ENCODE data around the gene INPP4B.
A peak's percentile ranks its signal among the peaks of the same experiment; 100 is the strongest.
"Not testable (repeated sequence)": the region's sequence is repeated elsewhere in the genome, so short reads cannot be mapped to it uniquely, and the experiment has no call there.

The INPP4B gene

DNA sequence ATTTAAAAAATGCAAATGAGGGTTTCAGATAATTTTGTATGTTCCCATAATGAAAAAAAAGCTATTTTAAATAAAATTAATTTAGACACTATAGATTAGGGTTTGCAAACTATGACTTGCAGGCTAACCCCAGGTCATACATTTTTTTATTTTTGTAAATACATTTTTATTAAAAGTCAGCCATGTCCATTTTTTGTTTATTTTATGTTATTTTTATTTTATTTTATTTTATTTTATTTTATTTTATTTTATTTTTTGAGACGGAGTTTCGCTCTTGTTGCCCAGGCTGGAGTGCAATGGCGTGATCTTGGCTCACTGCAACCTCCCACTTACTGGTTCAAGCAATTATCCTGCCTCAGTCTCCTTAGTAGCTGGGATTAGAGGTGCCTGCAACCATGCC is 749.1 kb downstream of the INPP4B start:
- no peak overlapping the region for H3K27ac Mint-ChIP-seq
- no peaks in the 10 kb centered on the region for H3K9me3 Mint-ChIP-seq
- ATAC-seq (no peak), DNase-seq (no peak)
- no peaks in the 10 kb centered on the region for H3K27me3 Mint-ChIP-seq
- H3K4me1 Mint-ChIP-seq: no peaks in the 10 kb centered on the region
- no peak overlapping the region for H3K4me3 Mint-ChIP-seq

DNA sequence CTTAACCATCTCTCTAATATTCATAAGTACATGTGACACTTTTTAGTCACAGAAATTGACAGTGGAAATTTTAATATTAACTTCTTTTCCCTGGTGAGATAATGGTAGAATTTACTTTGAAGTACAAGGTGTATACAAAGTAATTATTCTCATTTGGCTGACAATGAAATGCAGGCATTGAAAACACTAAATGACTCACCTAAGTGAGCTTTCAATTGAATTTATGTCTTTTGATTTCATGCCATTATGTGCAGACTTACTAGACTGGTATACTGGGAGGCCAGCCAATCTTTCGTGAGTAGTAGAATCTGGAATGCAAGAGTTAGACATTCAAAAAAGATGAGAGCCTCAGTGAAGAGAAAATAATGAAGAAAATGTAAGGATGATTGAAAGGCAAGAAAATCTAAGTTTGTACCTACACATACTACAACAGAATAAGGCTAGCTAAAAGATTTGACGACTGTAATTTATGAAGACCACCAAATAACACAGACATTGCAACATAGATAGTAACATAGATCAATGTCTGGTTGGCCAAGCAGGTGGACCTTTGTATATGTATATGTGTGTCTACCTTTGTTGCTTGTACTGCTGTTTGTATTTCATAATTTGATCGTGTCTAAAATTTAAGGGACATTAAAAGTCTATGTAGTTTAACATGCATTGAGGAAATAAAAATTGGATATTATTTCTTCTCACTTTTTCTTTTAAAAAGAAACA is 750.1 kb downstream of the INPP4B start:
- Mint-ChIP-seq H3K27ac (no peak overlapping the region), H3K4me1 (no peaks in the 10 kb centered on the region), H3K4me3 (no peak overlapping the region), H3K9me3 (no peaks in the 10 kb centered on the region), H3K27me3 (no peaks in the 10 kb centered on the region)
- DNase-seq (no peak), ATAC-seq (no peak)

DNA sequence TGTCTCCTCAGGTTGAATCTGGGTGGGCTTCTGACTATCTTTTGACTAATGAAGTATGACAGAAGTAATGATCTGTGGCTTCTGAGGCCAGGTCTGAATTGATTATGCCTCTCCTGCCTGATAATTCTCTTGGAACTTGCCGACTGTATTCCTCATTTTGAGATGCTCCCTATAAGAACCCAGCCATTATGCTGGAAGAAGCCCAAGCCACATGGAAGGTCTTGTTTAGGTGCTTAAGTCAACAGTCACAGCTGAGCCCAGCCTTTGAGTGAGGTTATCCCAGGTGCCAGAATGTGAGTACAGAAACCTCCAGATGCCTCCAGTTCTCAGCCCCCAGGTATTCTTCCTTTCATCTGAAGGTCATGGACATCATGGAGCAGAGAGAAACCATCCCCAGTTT is 753.2 kb downstream of the INPP4B start:
- H3K27ac Mint-ChIP-seq: no peak overlapping the region
- no peaks in the 10 kb centered on the region for H3K27me3 Mint-ChIP-seq
- no peaks in the 10 kb centered on the region for H3K9me3 Mint-ChIP-seq
- no peak overlapping the region for H3K4me3 Mint-ChIP-seq
- ATAC-seq (no peak), DNase-seq (no peak)
- no peaks in the 10 kb centered on the region for H3K4me1 Mint-ChIP-seq

DNA sequence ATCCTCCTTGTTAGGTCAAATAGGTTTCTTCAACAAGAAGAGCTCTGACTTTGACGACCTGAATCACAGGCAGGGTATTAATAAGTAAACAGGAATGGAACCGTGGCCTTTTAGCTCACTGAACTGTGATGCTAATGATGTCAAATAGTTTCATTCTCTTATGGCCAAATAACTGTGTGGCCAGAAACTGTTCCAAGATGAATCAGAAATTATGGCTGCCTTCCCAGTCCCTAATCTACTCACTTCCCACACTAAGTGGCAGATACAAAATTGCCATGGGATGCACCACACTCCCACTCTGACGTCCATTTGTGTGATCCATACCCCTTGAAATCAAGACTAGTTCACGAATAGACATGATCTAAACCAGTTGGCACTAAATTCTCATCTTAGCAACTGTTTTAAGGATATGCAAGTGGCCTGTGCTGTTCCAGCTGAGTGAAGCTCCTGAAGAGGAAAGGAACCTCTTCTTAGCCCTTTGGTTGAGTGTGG is 754.4 kb downstream of the INPP4B start:
- H3K27me3 Mint-ChIP-seq: no peaks in the 10 kb centered on the region
- H3K4me1 Mint-ChIP-seq: no peaks in the 10 kb centered on the region
- no peak for DNase-seq
- H3K27ac Mint-ChIP-seq: no peak overlapping the region
- H3K4me3 Mint-ChIP-seq: no peak overlapping the region
- no peaks in the 10 kb centered on the region for H3K9me3 Mint-ChIP-seq
- ATAC-seq: no peak

DNA sequence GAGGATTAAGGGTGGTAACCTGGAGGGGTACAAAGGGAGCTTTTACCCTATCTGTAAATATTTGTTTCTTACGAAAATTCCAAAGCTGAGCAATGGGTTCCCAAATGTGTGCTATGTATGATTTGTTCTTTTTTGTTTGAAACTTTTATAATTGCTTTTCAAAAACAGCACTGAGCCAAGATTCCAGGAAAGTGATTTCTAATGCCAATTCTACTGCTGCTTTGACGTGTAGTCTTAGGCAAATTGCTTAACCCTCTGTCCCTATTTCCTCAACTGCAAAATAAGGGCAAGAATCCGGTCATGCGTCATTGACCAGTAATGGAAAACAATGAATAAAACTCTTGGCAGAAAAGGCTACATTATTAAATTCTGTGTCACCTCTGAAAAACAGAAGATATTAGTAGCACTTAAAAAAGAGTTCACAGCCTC is 755.0 kb downstream of the INPP4B start:
- H3K27me3 Mint-ChIP-seq: no peaks in the 10 kb centered on the region
- H3K9me3 Mint-ChIP-seq: no peaks in the 10 kb centered on the region
- ATAC-seq (no peak), DNase-seq (no peak)
- H3K4me3 Mint-ChIP-seq: no peak overlapping the region
- H3K27ac Mint-ChIP-seq: no peak overlapping the region
- H3K4me1 Mint-ChIP-seq: no peaks in the 10 kb centered on the region

DNA sequence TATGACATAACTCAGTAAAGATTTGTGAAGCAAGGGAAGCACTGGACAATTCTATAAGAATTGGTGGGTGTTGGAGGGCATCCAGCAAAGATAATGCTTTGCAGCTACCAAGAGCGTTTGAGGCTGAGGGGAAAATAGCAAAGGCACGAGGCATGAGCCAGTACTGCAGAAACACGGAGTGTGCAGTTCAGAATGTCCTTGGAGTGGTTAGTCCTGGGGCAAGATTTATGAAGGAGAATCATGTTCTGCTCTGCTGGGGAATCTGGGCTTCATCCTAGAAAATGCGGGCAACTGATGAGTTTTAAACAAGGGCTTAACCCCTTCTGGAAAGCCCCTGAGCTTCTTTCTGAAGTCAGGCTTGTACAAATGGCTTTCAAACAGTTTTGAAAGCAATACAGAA is 757.2 kb downstream of the INPP4B start:
- Mint-ChIP-seq H3K27me3 (no peaks in the 10 kb centered on the region), H3K4me1 (no peaks in the 10 kb centered on the region), H3K4me3 (no peak overlapping the region), H3K9me3 (no peaks in the 10 kb centered on the region), H3K27ac (no peak overlapping the region)
- ATAC-seq (no peak), DNase-seq (no peak)

DNA sequence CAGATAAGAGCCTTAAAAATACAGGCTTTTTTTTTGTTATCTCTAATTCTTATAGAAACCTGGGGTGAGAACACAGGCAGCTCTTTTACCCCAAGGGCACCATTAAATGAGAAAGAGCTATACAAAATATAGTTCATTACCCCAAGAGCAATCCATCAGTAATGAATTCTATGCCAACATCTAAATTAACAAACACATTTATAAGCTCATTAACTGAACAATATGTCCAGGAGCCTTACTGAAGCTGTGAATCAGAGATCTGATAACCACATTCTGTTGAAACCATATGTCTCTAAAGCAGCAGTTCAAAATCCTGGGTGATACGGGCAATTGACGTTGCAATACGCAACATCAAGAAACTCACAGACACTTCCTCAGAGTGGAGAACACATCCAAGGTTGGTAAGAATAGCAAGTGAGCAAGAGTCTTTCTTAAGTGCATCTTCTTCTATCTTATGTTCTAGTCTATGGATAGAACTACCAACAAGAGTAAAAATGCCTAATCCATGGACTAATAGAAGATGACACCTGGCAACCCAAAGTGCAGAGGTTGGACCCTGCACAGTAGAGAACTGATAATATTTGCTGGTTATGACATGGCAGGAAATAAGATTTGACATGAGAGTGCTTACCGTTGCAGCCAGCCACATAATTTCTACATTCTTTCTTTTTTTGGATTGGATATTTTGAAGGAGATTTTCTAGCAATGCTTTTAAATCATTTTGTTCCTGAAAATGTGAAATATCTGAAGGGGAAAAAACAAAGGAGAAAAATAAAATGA is 760.4 kb downstream of the INPP4B start:
- Mint-ChIP-seq H3K27ac (no peak overlapping the region), H3K4me1 (no peaks in the 10 kb centered on the region), H3K9me3 (no peaks in the 10 kb centered on the region), H3K27me3 (no peaks in the 10 kb centered on the region), H3K4me3 (no peak overlapping the region)
- no peak for DNase-seq
- no peak for ATAC-seq

DNA sequence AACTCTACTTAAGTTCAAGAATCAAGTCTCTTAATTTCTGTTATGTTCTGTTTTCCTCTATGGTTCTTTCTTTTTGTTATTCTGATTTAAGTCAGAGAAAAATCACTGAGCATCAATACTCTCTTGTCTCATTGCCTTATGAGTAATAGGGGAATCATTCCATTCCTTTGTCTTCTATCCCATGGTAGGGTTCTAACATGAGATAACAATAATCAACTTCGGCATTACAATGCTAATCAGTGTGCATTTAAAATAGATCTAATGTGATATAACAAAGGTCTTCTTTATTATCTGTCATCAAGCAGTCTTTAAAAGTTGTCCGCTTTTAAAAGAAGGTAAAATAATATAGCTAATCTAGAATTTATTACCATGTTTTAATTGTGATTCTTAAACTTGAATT is 762.8 kb downstream of the INPP4B start:
- H3K27me3 Mint-ChIP-seq: no peaks in the 10 kb centered on the region
- no peaks in the 10 kb centered on the region for H3K9me3 Mint-ChIP-seq
- H3K4me1 Mint-ChIP-seq: no peaks in the 10 kb centered on the region
- ATAC-seq: no peak
- no peak overlapping the region for H3K27ac Mint-ChIP-seq
- H3K4me3 Mint-ChIP-seq: no peak overlapping the region
- DNase-seq: no peak

DNA sequence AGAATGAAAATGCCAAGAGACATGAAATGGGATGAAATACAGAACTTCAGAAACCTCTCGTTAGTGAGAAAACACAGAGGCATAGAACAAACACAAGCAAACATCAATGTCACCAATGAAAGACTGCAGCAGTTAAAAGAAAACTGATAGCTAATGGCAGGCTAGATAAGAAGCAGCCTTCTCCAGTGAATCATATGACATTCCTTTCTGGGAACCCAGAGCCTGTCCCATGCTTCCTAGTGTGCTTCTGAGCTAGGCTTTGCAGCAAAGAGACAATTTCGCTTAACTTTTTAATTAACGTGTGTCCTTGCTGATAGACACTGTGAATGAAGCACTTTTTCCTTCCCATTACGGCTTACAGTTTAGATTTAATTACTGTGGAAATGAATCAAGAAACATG is 765.1 kb downstream of the INPP4B start:
- Mint-ChIP-seq H3K4me1 (no peaks in the 10 kb centered on the region), H3K4me3 (no peak overlapping the region), H3K27ac (no peak overlapping the region), H3K9me3 (no peaks in the 10 kb centered on the region), H3K27me3 (no peaks in the 10 kb centered on the region)
- no peak for DNase-seq
- no peak for ATAC-seq

DNA sequence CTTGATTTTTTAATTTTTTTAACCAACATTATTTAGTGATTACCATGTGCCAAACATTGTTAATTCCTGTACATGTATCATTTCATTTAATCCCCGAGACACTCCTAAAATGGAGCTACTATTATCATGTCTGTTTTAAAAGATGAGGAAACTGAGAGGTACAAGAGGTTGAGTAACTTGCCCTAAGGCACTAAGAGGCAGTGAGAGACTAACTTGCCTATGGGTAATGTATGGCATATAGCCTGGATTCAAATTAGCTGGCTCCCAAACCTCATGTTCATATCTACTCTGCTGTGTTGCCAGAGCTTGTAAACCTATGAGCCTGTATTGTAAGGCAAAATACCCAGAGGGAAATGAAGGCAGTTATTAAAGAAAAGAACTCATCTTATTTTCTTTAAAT is 766.1 kb downstream of the INPP4B start:
- no peak for ATAC-seq
- H3K27ac Mint-ChIP-seq: no peak overlapping the region

DNA sequence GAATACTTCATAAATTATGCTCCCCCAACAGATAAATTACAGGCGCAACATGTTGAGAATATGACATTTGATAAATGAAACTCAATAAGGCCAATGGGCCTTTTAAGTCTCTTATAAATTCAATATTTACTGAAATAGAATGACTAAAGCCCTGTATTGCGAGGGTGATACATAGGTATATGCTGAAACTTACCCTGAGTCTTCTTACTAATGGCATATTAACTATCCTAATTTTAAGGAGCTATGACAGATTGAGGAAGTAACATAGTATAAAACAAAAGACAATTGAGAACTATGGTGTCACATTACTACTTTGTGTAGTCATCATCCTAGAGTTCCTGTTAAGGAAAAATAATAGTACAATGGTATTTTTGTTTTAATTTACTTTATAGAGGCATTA is 769.1 kb downstream of the INPP4B start:
- no peak for ATAC-seq

More for the DNA sequence above, 766.1 kb downstream of the INPP4B start:
- DNase-seq: no peak
- no peaks in the 10 kb centered on the region for H3K4me1 Mint-ChIP-seq
- no peaks in the 10 kb centered on the region for H3K9me3 Mint-ChIP-seq
- no peak overlapping the region for H3K4me3 Mint-ChIP-seq
- H3K27me3 Mint-ChIP-seq: no peaks in the 10 kb centered on the region

DNA sequence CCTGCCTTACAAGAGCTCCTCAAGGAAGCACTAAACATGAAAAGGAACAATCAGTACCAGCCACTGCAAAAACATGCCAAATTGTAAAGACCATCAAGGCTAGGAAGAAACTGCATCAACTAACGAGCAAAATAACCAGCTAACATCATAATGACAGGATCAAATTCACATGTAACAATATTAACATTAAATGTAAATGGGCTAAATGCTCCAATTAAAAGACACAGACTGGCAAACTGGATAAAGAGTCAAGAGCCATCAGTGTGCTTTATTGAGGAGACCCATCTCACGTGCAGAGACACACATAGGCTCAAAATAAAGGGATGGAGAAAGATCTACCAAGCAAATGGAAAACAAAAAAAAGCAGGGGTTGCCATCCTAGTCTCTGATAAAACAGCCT is 777.8 kb downstream of the INPP4B start:
- H3K27me3 Mint-ChIP-seq, H3K4me1 Mint-ChIP-seq, ATAC-seq, DNase-seq, H3K27ac Mint-ChIP-seq, H3K4me3 Mint-ChIP-seq: not testable (repeated sequence)
- peaks cover 21 to 26% of the 10 kb centered on the region in 2 donors for H3K9me3 Mint-ChIP-seq

More for the DNA sequence above, 769.1 kb downstream of the INPP4B start:
- Mint-ChIP-seq H3K4me1 (no peaks in the 10 kb centered on the region), H3K27me3 (no peaks in the 10 kb centered on the region), H3K9me3 (no peaks in the 10 kb centered on the region), H3K27ac (no peak overlapping the region), H3K4me3 (no peak overlapping the region)
- DNase-seq: no peak

DNA sequence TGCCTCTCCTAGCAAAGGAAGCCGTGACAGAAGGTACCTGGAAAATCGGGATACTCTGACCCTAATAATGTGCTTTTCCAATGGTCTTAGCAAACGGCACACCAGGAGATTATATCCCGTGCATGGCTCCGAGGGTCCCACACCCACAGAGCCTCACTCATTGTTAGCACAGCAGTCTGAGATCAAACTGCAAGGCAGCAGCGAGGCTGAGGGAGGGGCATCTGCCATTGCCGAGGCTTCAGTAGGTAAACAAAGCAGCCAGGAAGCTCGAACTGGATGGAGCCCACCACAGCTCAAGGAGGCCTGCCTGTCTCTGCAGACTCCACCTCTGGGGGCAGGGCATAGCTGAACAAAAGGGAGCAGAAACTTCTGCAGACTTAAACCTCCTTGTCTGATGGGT is 779.5 kb downstream of the INPP4B start:
- not testable (repeated sequence) for H3K27me3 Mint-ChIP-seq, H3K27ac Mint-ChIP-seq, ATAC-seq, H3K4me3 Mint-ChIP-seq, H3K4me1 Mint-ChIP-seq, DNase-seq
- peaks cover 21 to 26% of the 10 kb centered on the region in 2 donors for H3K9me3 Mint-ChIP-seq

DNA sequence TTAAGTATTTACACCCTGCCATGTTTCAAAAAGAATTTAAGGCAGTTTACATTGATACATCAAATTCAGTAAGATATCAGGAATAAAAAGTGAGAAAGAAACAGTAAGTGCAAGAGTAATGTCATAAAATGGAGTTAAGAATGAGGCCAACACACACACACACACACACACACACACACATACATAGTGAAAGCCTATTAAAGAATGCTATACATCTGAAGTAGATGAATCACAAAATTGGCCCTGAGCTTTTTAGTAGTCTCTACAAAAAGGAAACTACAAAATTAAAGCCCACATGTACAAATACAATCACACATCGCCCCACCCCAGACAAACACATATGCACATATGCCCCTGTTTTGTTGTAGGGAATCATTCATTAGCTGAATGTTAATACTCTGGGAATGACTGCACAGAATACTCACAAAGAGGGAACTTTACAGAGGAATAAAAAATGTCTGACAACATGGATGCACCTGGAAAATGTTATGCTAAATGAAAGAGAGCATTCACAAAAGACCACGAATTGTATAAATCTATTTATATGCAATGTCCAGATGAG is 780.9 kb downstream of the INPP4B start:
- ATAC-seq (no peak), DNase-seq (no peak)
- Mint-ChIP-seq H3K27me3 (no peaks in the 10 kb centered on the region), H3K4me1 (no peaks in the 10 kb centered on the region), H3K27ac (no peak overlapping the region), H3K9me3 (peaks cover 13 to 21% of the 10 kb centered on the region in 2 donors), H3K4me3 (no peak overlapping the region)

DNA sequence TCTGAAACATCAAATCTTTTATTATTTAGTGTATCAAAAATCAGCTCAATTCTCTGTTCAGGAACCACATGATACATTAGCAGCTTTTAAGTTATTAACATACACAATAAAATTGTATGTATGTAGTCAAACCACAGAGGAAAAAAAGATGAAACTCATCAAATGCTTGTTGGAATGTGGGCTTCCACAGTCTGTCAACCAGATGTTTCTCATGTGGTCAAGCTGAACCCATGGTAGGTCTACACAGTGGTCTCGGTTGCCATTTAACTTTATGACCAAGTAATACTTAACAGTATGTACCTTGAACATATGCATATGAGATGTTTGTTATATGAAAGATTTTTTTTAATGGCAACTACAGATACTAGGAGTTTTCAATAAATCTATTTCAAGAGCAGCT is 781.9 kb downstream of the INPP4B start:
- DNase-seq (no peak), ATAC-seq (no peak)
- Mint-ChIP-seq H3K27ac (no peak overlapping the region), H3K4me3 (no peak overlapping the region), H3K4me1 (no peaks in the 10 kb centered on the region), H3K9me3 (peaks cover 9 to 11% of the 10 kb centered on the region in 2 donors), H3K27me3 (no peaks in the 10 kb centered on the region)

DNA sequence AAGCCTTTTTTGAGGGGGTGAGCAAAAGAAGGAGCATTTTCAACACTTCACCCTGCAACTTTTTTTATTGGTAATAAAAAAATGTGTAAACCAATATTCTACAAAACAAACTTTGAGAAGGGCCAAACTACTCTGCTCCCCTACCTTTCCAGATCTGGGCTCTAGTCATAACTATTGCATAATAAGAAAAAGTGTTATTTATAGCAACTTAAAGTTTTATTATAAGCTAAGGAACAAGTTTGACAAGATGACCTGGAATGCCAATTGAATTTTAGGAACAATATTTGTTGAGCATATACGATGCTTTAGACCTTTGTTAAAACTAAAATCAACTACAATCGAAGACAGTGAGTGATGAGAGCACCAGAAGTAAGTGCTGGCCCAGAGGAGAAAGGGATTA is 800.1 kb downstream of the INPP4B start:
- no peak for ATAC-seq
- Mint-ChIP-seq H3K9me3 (no peaks in the 10 kb centered on the region), H3K4me1 (no peaks in the 10 kb centered on the region), H3K4me3 (no peak overlapping the region), H3K27me3 (no peaks in the 10 kb centered on the region), H3K27ac (peak overlapping the region in 1 of 2 donors; percentile 5)
- no peak for DNase-seq
